H1 (cell line): Measurements from ENCODE around the gene COL4A2. TPM values are rescaled to one million over a fixed set of nuclear protein-coding genes. Genes with fewer than 3 reads are reported as not detected.

Source experiments
- EGR1 ChIP-seq: IDR thresholded peaks from 2 replicates; pipeline ENCODE4 v1.6.1; 2011; ENCODE audit warnings: low read depth, low read length, borderline replicate concordance
- EP300 ChIP-seq, 2 experiments: IDR thresholded peaks; 1 replicate in 1 of 2; 2 replicates in 1 of 2; pipeline ENCODE4 v1.6.1; 2011 to 2012; ENCODE audit warnings: low read depth in 2 of 2, low read length in 2 of 2, mild to moderate bottlenecking in 2 of 2, borderline replicate concordance in 1 of 2, inconsistent platforms in 1 of 2, moderate library complexity in 1 of 2
- GTF2F1 ChIP-seq: IDR thresholded peaks from 2 replicates; pipeline ENCODE4 v1.6.1; 2012; ENCODE audit warnings: low read depth, low read length, improper control_type of control experiment, borderline replicate concordance
- TEAD4 ChIP-seq: IDR thresholded peaks from 2 replicates; pipeline ENCODE4 v1.6.1; 2012; ENCODE audit warnings: low read depth, low read length, inconsistent platforms, mixed read lengths
- ZNF274 ChIP-seq: IDR thresholded peaks from 2 replicates; pipeline ENCODE4 v1.7.0; 2012; ENCODE audit warnings: low read length, borderline replicate concordance; ENCODE audit errors: extremely low read depth
- polyA plus RNA-seq, 7 experiments: library from polyadenylated mRNA; depleted of rRNA in 3 of 7; stranded (reverse) in 5 of 7; unstranded in 2 of 7; fragments of >200 nt in 5 of 7; fragments of 200-250 nt in 2 of 7; gene quantifications; 1 replicate in 5 of 7; 2 replicates in 1 of 7; 4 replicates in 1 of 7; pipeline versions ENCODE4 v1.2.1 to v1.2.3, GENCODE V29; 2011 to 2013; ENCODE audit warnings: missing spikeins in 2 of 7, mixed read lengths in 2 of 7
- total RNA-seq: library from RNA; stranded (reverse); fragmentation: NEBNext Ultra II Directional; extraction: Animal tissue kit (Norgen Biotek cat#: 25700); gene quantifications from 2 replicates; pipeline ENCODE4 v1.2.1, GENCODE V29; 2021
- TF ChIP-seq, protein P1 (sequence below): IDR thresholded peaks from 2 replicates; pipeline ENCODE4 v1.6.1; 2012; ENCODE audit warnings: low read length, inconsistent platforms
- TF ChIP-seq, protein P2 (sequence below), 3 experiments: IDR thresholded peaks; 1 replicate in 2 of 3; 2 replicates in 1 of 3; pipeline versions ENCODE4 v1.5.1 to v1.6.1; 2011; ENCODE audit warnings: low read length in 3 of 3, mild to moderate bottlenecking in 3 of 3, inconsistent platforms in 2 of 3, low read depth in 1 of 3, moderate library complexity in 1 of 3; ENCODE audit not compliant: insufficient read depth in 1 of 3; ENCODE audit errors: control extremely low read depth in 1 of 3

The COL4A2 gene
- total and polyA plus RNA-seq, 2 of the 8 experiments (the other 6 are each of a cell fraction or from before 2014, with no cell fraction given): 80.4 to 87.3 TPM

DNA sequence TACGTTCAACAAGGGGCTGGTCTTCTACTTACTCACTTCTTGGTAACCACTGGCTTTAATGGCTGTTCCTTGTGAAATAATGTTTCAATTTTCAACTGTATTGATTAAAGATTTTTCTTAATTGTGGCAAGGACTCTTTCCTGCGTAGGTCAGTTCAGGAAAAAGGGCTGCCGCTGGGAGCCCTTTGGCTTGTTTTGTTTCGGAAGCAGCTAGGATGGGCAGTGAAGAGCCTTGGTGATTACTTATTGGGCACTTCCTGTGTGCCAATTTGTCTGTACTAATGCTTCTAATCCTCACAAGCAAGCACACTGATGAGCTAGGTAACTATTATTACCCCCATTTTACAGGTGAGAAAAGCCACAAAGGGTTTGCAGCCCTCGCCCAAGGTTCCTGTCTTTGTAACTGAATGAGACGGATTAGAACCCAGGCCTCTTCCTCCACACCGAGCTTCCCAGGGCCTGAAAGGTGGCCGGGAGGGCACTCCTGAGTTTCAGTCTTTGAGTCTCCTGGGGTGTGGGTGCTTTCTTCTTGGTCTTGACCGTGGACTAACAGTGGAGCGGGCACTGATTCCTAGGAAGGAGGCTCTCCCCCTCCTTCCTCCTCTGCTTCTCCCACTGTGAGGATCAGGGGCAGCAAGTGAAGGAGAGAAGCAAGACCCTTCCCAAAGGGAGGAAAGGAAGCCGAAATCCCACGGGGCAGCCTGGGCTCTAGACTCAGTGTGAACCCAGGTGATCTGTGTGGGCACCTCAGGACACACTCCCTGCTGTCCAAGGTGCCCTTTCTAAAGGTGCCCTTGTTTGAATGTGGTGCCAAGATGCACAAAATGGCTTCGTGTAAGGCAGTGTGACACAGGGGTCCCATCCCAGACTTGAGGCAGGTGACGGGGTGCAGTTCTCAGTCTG is 3.7 kb downstream of the COL4A2 start (continued):
- TF ChIP-seq, protein P1, sequence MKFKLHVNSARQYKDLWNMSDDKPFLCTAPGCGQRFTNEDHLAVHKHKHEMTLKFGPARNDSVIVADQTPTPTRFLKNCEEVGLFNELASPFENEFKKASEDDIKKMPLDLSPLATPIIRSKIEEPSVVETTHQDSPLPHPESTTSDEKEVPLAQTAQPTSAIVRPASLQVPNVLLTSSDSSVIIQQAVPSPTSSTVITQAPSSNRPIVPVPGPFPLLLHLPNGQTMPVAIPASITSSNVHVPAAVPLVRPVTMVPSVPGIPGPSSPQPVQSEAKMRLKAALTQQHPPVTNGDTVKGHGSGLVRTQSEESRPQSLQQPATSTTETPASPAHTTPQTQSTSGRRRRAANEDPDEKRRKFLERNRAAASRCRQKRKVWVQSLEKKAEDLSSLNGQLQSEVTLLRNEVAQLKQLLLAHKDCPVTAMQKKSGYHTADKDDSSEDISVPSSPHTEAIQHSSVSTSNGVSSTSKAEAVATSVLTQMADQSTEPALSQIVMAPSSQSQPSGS: no peak
- TF ChIP-seq EP300 (IDR thresholded peaks at IDR 0.05; ENCODE audit: borderline replicate concordance in 1 of 2, low read depth in 2 of 2, low read length in 2 of 2) (no peak), TEAD4 (no peak), EGR1 (no peak), ZNF274 (no peak), GTF2F1 (no peak)
- TF ChIP-seq, protein P2, sequence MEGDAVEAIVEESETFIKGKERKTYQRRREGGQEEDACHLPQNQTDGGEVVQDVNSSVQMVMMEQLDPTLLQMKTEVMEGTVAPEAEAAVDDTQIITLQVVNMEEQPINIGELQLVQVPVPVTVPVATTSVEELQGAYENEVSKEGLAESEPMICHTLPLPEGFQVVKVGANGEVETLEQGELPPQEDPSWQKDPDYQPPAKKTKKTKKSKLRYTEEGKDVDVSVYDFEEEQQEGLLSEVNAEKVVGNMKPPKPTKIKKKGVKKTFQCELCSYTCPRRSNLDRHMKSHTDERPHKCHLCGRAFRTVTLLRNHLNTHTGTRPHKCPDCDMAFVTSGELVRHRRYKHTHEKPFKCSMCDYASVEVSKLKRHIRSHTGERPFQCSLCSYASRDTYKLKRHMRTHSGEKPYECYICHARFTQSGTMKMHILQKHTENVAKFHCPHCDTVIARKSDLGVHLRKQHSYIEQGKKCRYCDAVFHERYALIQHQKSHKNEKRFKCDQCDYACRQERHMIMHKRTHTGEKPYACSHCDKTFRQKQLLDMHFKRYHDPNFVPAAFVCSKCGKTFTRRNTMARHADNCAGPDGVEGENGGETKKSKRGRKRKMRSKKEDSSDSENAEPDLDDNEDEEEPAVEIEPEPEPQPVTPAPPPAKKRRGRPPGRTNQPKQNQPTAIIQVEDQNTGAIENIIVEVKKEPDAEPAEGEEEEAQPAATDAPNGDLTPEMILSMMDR (IDR thresholded peaks at IDR 0.05; ENCODE audit: control extremely low read depth in 1 of 3, insufficient read depth in 1 of 3, low read depth in 1 of 3, low read length in 3 of 3): no peak
